T-helper 17 cell (primary cell): ENCODE data around the gene VPS11. TPM values are rescaled to one million over a fixed set of nuclear protein-coding genes. Genes with fewer than 3 reads are reported as not detected.
A peak's percentile ranks its signal among the peaks of the same experiment; 100 is the strongest.

ENCODE experiments used
- ATAC-seq: fragments of 150-1000 bp; cut with Tn5 transposase; 2 replicates; pipeline ENCODE4 v1.10.0; 2021; ENCODE audit warnings: mild to moderate bottlenecking, moderate library complexity
- DNase-seq, 3 donors: peaks; one replicate each; pipeline versions ENCODE4 v3.0.0 to v3.0.0-alpha.2; 2020 to 2021
- H3K9me3 ChIP-seq: one replicate; pipeline ENCODE4 v1.7.0; 2013; ENCODE audit warnings: low read length, mild to moderate bottlenecking; ENCODE audit not compliant: control insufficient read depth, poor library complexity, severe bottlenecking
- H3K27ac Mint-ChIP-seq: one replicate; pipeline ENCODE4 v1.8.0; 2022; ENCODE audit warnings: mild to moderate bottlenecking, moderate library complexity, mixed read lengths
- H3K27me3 Mint-ChIP-seq: one replicate; pipeline ENCODE4 v1.8.0; 2022; ENCODE audit warnings: mixed read lengths
- H3K36me3 Mint-ChIP-seq: one replicate; pipeline ENCODE4 v1.8.0; 2022; ENCODE audit warnings: low read depth, mixed read lengths
- H3K4me1 Mint-ChIP-seq: one replicate; pipeline ENCODE4 v1.8.0; 2022; ENCODE audit warnings: mild to moderate bottlenecking, mixed read lengths
- H3K4me3 Mint-ChIP-seq: one replicate; pipeline ENCODE4 v1.8.0; 2022; ENCODE audit warnings: mild to moderate bottlenecking, moderate library complexity, mixed read lengths
- total RNA-seq, 4 donors: library from RNA in 2 of 4; stranded (reverse) in 2 of 4; gene quantifications; one replicate each; pipeline ENCODE4 v1.2.3 and lab custom pipeline; 2022 to 2026

VPS11 gene
- total RNA-seq, 2 donors from 2014 or later, result 58.3 to 68.0 TPM

GRCh38 chr11:119065369-119065768 is 2.2 kb upstream of the VPS11 start:
- peaks cover 30% of the 10 kb centered on the region for H3K4me1 Mint-ChIP-seq
- peak; percentile 23 for ATAC-seq
- H3K4me3 Mint-ChIP-seq, result no peak overlapping the region
- peak overlapping the region; percentile 100 for H3K27ac Mint-ChIP-seq
- DNase-seq, result peak in 1 of 3 donors; percentile 26
- H3K27me3 Mint-ChIP-seq, result no peaks in the 10 kb centered on the region
- no peaks in the 10 kb centered on the region for H3K36me3 Mint-ChIP-seq
- no peaks in the 10 kb centered on the region for H3K9me3 ChIP-seq

- H3K27ac Mint-ChIP-seq, result no peak overlapping the region
- H3K27me3 Mint-ChIP-seq, result no peaks in the 10 kb centered on the region
- ATAC-seq, result no peak
Measured at GRCh38 chr11:119077839-119078238, 10.2 kb downstream of the VPS11 start.

GRCh38 chr11:119078675-119079420 is 11.2 kb downstream of the VPS11 start:
- Mint-ChIP-seq H3K4me1 (no peaks in the 10 kb centered on the region), H3K27ac (no peak overlapping the region), H3K27me3 (no peaks in the 10 kb centered on the region), H3K36me3 (peaks cover 5% of the 10 kb centered on the region), H3K4me3 (no peak overlapping the region)
- DNase-seq, result no peak
- ATAC-seq, result no peak
- no peaks in the 10 kb centered on the region for H3K9me3 ChIP-seq

More at GRCh38 chr11:119077839-119078238, 10.2 kb downstream of the VPS11 start:
- no peak overlapping the region for H3K4me3 Mint-ChIP-seq
- peaks cover 6% of the 10 kb centered on the region for H3K36me3 Mint-ChIP-seq
- peaks cover under 1% of the 10 kb centered on the region for H3K4me1 Mint-ChIP-seq
- DNase-seq, result no peak
- H3K9me3 ChIP-seq, result no peaks in the 10 kb centered on the region

DNA sequence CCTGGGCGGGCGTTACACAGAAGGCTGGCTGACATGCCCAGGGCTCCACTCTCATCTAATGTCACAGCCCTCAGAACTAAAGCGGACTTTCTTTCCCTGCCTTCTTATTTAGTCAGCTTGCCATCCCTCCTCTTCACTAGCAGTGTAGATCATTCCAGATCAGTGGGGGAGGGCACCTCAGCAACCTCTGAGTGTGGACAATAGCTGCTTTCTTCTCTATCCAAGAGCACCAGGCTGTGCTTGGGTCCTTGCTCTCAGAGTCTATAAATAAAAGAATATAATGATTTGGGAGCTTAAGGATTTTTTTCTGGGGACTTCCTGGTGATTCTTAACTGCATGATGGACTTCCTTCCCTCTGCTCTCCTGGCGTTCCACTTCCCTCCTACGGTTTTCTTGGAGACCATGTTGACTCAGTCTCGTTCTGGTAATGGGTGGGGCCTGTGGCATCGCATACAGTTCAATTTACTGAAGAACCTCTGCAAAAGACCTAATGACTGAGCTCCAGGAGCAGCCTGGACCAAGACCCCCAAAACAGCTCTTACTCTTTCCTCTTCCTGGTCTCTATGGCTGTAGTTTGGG is 14.2 kb downstream of the VPS11 start:
- peak overlapping the region; percentile 41 for H3K27ac Mint-ChIP-seq
- no peaks in the 10 kb centered on the region for H3K27me3 Mint-ChIP-seq
- H3K9me3 ChIP-seq, result no peaks in the 10 kb centered on the region
- H3K36me3 Mint-ChIP-seq, result peaks cover 5% of the 10 kb centered on the region
- peak overlapping the region; percentile 9 for H3K4me3 Mint-ChIP-seq
- H3K4me1 Mint-ChIP-seq, result peaks cover 8% of the 10 kb centered on the region
- ATAC-seq (no peak), DNase-seq (no peak)

- H3K9me3 ChIP-seq, result no peaks in the 10 kb centered on the region
- peaks cover 15% of the 10 kb centered on the region for H3K4me1 Mint-ChIP-seq
- DNase-seq, result peak; percentile 75 to 85 (median 82)
- peak within 1 kb of the TSS; percentile 89 for H3K27ac Mint-ChIP-seq
- peak within 1 kb of the TSS; percentile 93 for H3K4me3 Mint-ChIP-seq
- ATAC-seq, result peak; percentile 95
- H3K27me3 Mint-ChIP-seq, result no peaks in the 10 kb centered on the region
- peaks cover 3% of the 10 kb centered on the region for H3K36me3 Mint-ChIP-seq
Measured at GRCh38 chr11:119084663-119085436, 17.2 kb downstream of the VPS11 start, which contains the start of gene HMBS. HMBS (plus strand) TSS chr11:119084881; CDS start chr11:119085034, 153 bp downstream.

DNA sequence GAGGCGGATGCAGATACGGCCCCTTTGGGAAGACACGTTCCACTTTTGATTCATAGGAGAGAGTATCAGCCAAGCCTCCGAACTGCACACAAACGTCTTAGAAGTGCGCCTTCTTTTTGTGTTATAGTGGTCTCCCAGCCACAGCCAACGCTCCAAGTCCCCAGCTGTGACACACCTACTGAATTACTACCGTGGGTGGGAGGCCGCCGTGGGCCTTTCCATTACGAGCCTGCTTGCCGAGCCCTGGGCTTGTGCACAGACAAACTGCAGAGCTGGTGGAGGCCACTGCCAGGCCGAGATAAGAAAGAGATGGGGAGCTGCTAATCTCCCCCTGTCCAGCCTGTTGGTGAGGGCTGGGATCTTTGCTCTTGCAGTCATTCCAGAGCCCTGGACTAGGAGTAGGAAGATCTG is 17.8 kb downstream of the VPS11 start:
- H3K27me3 Mint-ChIP-seq, result no peaks in the 10 kb centered on the region
- no peak for ATAC-seq
- peak overlapping the region; percentile 89 for H3K27ac Mint-ChIP-seq
- H3K4me1 Mint-ChIP-seq, result peaks cover 15% of the 10 kb centered on the region
- H3K9me3 ChIP-seq, result no peaks in the 10 kb centered on the region
- no peak for DNase-seq
- H3K36me3 Mint-ChIP-seq, result peaks cover 3% of the 10 kb centered on the region
- peak overlapping the region; percentile 93 for H3K4me3 Mint-ChIP-seq

GRCh38 chr11:119087123-119087522 is 19.5 kb downstream of the VPS11 start:
- no peaks in the 10 kb centered on the region for H3K27me3 Mint-ChIP-seq
- peaks cover under 1% of the 10 kb centered on the region for H3K36me3 Mint-ChIP-seq
- ATAC-seq (no peak), DNase-seq (no peak)
- H3K4me3 Mint-ChIP-seq, result no peak overlapping the region
- H3K4me1 Mint-ChIP-seq, result peaks cover 15% of the 10 kb centered on the region
- no peaks in the 10 kb centered on the region for H3K9me3 ChIP-seq
- no peak overlapping the region for H3K27ac Mint-ChIP-seq

GRCh38 chr11:119087747-119088241 is 20.2 kb downstream of the VPS11 start:
- H3K27ac Mint-ChIP-seq, result no peak overlapping the region
- DNase-seq (no peak), ATAC-seq (no peak)
- peaks cover 15% of the 10 kb centered on the region for H3K4me1 Mint-ChIP-seq
- no peaks in the 10 kb centered on the region for H3K9me3 ChIP-seq
- H3K36me3 Mint-ChIP-seq, result no peaks in the 10 kb centered on the region
- H3K4me3 Mint-ChIP-seq, result no peak overlapping the region
- no peaks in the 10 kb centered on the region for H3K27me3 Mint-ChIP-seq

DNA sequence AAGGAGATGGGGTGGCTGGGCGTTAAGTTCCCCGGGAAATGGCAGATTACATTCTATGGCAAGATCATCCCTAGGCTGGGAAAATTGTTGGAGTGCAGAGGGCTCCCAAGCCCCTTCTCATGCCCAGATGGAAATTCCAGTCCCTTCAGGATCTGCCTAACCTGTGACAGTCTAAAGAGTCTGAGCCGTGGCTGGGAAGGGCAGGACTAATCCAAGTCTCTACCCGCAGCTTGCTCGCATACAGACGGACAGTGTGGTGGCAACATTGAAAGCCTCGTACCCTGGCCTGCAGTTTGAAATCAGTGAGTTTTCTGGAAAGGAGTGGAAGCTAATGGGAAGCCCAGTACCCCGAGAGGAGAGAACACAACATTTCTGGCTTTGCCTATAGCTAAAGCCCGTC is 20.8 kb downstream of the VPS11 start:
- Mint-ChIP-seq H3K36me3 (no peaks in the 10 kb centered on the region), H3K4me1 (peaks cover 18% of the 10 kb centered on the region), H3K27ac (no peak overlapping the region), H3K4me3 (no peak overlapping the region), H3K27me3 (no peaks in the 10 kb centered on the region)
- ATAC-seq (no peak), DNase-seq (no peak)
- H3K9me3 ChIP-seq, result no peaks in the 10 kb centered on the region

GRCh38 chr11:119089319-119089718 is 21.7 kb downstream of the VPS11 start:
- no peak overlapping the region for H3K4me3 Mint-ChIP-seq
- no peaks in the 10 kb centered on the region for H3K36me3 Mint-ChIP-seq
- no peak overlapping the region for H3K27ac Mint-ChIP-seq
- H3K4me1 Mint-ChIP-seq, result peaks cover 24% of the 10 kb centered on the region
- no peaks in the 10 kb centered on the region for H3K27me3 Mint-ChIP-seq
- DNase-seq (no peak), ATAC-seq (no peak)
- H3K9me3 ChIP-seq, result no peaks in the 10 kb centered on the region

- H3K9me3 ChIP-seq, result no peaks in the 10 kb centered on the region
- H3K36me3 Mint-ChIP-seq, result no peaks in the 10 kb centered on the region
- H3K27me3 Mint-ChIP-seq, result no peaks in the 10 kb centered on the region
- ATAC-seq (no peak), DNase-seq (no peak)
- no peak overlapping the region for H3K4me3 Mint-ChIP-seq
- H3K27ac Mint-ChIP-seq, result no peak overlapping the region
- H3K4me1 Mint-ChIP-seq, result peaks cover 26% of the 10 kb centered on the region
Measured at GRCh38 chr11:119091178-119091577, 23.6 kb downstream of the VPS11 start.

GRCh38 chr11:119091966-119092879 is 24.6 kb downstream of the VPS11 start:
- Mint-ChIP-seq H3K36me3 (peaks cover 4% of the 10 kb centered on the region), H3K4me3 (peak overlapping the region; percentile 41), H3K27me3 (no peaks in the 10 kb centered on the region), H3K4me1 (peaks cover 29% of the 10 kb centered on the region), H3K27ac (peak overlapping the region; percentile 97)
- ATAC-seq (no peak), DNase-seq (no peak)
- no peaks in the 10 kb centered on the region for H3K9me3 ChIP-seq
